ENCODE data around the gene NTRK2.

DNA sequence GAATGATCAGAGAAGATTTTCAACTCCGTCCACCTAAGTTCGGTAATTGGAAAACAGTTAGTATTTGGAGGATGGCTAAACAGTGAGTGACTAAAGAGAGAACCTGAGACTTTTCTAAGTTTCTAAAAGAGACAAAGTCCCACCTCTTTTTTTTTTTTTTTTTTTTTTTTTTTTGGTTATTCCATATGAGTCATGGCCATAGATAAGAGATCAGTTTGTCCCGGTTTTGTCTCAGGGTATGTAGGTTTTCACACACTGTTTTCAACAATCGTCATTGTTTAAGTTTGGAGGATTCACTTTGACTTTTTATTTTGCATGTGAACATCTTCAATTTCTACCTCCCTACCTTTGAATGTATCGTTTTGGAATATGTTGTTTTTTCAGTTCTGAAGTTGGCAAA is 85.9 kb downstream of the NTRK2 start:
- TF ChIP-seq, protein P1, sequence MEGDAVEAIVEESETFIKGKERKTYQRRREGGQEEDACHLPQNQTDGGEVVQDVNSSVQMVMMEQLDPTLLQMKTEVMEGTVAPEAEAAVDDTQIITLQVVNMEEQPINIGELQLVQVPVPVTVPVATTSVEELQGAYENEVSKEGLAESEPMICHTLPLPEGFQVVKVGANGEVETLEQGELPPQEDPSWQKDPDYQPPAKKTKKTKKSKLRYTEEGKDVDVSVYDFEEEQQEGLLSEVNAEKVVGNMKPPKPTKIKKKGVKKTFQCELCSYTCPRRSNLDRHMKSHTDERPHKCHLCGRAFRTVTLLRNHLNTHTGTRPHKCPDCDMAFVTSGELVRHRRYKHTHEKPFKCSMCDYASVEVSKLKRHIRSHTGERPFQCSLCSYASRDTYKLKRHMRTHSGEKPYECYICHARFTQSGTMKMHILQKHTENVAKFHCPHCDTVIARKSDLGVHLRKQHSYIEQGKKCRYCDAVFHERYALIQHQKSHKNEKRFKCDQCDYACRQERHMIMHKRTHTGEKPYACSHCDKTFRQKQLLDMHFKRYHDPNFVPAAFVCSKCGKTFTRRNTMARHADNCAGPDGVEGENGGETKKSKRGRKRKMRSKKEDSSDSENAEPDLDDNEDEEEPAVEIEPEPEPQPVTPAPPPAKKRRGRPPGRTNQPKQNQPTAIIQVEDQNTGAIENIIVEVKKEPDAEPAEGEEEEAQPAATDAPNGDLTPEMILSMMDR (IDR thresholded peaks at IDR 0.05 in 2 of 3, conservative IDR thresholded peaks at IDR 0.05 in 1 of 3; ENCODE audit: borderline replicate concordance in 1 of 3, insufficient read depth in 1 of 3, low read depth in 2 of 3, low read length in 2 of 3) = no peak
- TF ChIP-seq RAD21 (IDR thresholded peaks at IDR 0.05; ENCODE audit: low read depth) = no peak

Data from HCT116 (cell line).